ENCODE measurements around the gene MROH9. TPM values are rescaled to one million over a fixed set of nuclear protein-coding genes. Genes with fewer than 3 reads are reported as not detected.

The MROH9 gene
- total and polyA plus RNA-seq, 2 of the 13 experiments (the other 11 are each of a cell fraction or from before 2014, with no cell fraction given): not detected

DNA sequence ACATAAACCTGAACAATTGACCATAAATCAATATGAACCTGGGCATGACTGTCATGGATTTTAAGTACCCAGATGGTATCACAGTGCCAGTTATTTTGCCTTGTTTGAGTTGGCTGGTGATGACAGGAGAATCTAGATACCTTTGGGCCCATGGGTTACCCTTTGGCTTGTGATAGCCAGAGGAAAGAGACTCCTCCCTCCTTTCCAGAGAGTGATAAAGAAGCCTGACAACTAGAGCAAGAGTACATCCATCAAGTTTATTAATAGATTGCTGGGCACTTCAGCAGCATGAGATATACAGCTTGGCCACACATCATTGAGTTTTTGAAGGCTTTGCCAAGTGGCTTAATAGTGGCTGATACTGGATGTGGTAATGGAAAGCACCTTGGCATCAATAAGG is 148.8 kb downstream of the MROH9 start:
- FAIRE-seq (no peak), ATAC-seq (no peak), DNase-seq (ENCODE audit: low spot score) (no peak)
- Histone ChIP-seq H3K9ac (ENCODE audit: insufficient read depth, low read depth, low read length) (no peak overlapping the region), H3K4me3 (replicated peaks in 1 of 3; ENCODE audit: insufficient read depth in 1 of 3, low read depth in 2 of 3, low read length in 3 of 3) (no peak overlapping the region), H4K20me1 (ENCODE audit: insufficient read depth, low read length) (no peaks in the 10 kb centered on the region), H3K4me1 (ENCODE audit: insufficient read depth, low read length) (no peaks in the 10 kb centered on the region), H3K27me3 (ENCODE audit: control insufficient read depth in 1 of 2, insufficient read depth in 2 of 2, low read length in 2 of 2) (no peaks in the 10 kb centered on the region), H3K9me3 (ENCODE audit: low read length) (no peaks in the 10 kb centered on the region), H2AFZ (ENCODE audit: low read length) (no peak overlapping the region), H3K79me2 (ENCODE audit: insufficient read depth, low read length) (no peaks in the 10 kb centered on the region), H3K4me2 (ENCODE audit: low read depth, low read length) (no peak overlapping the region), H3K27ac (ENCODE audit: extremely low read length, insufficient read depth, low read length) (no peak overlapping the region), H3K36me3 (replicated peaks in 1 of 2; ENCODE audit: control insufficient read depth in 1 of 2, insufficient read depth in 2 of 2, low read length in 2 of 2) (no peaks in the 10 kb centered on the region)
- intact Hi-C loops (cut with micrococcal nuclease; ENCODE audit: unreplicated experiment): no loop called here
- ChIA-PET POLR2A (no interaction called here), CTCF (ENCODE audit: low intra/inter-chr PET ratio, low total read pairs) (no interaction called here)
- in situ Hi-C loops (cut with HindIII; ENCODE audit: extremely low pct_ligation_motif_present, low pct_unique_long_range_greater_than_20kb): no loop called here
- TF ChIP-seq ZNF746 (CRISPR knock-in tag; IDR thresholded peaks at IDR 0.05) (no peak), KLF11 (CRISPR knock-in tag; IDR thresholded peaks at IDR 0.05) (no peak), RFX3 (CRISPR knock-in tag; IDR thresholded peaks at IDR 0.05) (no peak), RXRA (CRISPR knock-in tag; IDR thresholded peaks at IDR 0.05) (no peak), ZNF841 (CRISPR knock-in tag; IDR thresholded peaks at IDR 0.05; ENCODE audit: borderline replicate concordance) (no peak), ZNF337 (CRISPR knock-in tag; IDR thresholded peaks at IDR 0.05; ENCODE audit: borderline replicate concordance, low read depth) (no peak), TARDBP (CRISPR knock-in tag; IDR thresholded peaks at IDR 0.05) (no peak), ZNF558 (CRISPR knock-in tag; IDR thresholded peaks at IDR 0.05; ENCODE audit: borderline replicate concordance) (no peak), SNAPC2 (CRISPR knock-in tag; IDR thresholded peaks at IDR 0.05) (no peak), ZBTB21 (CRISPR knock-in tag; IDR thresholded peaks at IDR 0.05) (no peak), HOXA9 (CRISPR knock-in tag; IDR thresholded peaks at IDR 0.05; ENCODE audit: borderline replicate concordance) (no peak), KLF16 (CRISPR knock-in tag; IDR thresholded peaks at IDR 0.05) (no peak), TBP (CRISPR knock-in tag; IDR thresholded peaks at IDR 0.05) (no peak)
- TF ChIP-seq, protein P1, sequence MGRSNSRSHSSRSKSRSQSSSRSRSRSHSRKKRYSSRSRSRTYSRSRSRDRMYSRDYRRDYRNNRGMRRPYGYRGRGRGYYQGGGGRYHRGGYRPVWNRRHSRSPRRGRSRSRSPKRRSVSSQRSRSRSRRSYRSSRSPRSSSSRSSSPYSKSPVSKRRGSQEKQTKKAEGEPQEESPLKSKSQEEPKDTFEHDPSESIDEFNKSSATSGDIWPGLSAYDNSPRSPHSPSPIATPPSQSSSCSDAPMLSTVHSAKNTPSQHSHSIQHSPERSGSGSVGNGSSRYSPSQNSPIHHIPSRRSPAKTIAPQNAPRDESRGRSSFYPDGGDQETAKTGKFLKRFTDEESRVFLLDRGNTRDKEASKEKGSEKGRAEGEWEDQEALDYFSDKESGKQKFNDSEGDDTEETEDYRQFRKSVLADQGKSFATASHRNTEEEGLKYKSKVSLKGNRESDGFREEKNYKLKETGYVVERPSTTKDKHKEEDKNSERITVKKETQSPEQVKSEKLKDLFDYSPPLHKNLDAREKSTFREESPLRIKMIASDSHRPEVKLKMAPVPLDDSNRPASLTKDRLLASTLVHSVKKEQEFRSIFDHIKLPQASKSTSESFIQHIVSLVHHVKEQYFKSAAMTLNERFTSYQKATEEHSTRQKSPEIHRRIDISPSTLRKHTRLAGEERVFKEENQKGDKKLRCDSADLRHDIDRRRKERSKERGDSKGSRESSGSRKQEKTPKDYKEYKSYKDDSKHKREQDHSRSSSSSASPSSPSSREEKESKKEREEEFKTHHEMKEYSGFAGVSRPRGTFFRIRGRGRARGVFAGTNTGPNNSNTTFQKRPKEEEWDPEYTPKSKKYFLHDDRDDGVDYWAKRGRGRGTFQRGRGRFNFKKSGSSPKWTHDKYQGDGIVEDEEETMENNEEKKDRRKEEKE (IDR thresholded peaks at IDR 0.05): no peak
- TF ChIP-seq, protein P2, sequence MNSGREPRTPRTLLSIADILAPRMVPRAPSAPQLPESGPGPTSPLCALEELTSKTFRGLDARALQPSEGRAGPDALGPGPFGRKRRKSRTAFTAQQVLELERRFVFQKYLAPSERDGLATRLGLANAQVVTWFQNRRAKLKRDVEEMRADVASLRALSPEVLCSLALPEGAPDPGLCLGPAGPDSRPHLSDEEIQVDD (CRISPR knock-in tag; IDR thresholded peaks at IDR 0.05; ENCODE audit: borderline replicate concordance): no peak
- TF ChIP-seq, protein P3, sequence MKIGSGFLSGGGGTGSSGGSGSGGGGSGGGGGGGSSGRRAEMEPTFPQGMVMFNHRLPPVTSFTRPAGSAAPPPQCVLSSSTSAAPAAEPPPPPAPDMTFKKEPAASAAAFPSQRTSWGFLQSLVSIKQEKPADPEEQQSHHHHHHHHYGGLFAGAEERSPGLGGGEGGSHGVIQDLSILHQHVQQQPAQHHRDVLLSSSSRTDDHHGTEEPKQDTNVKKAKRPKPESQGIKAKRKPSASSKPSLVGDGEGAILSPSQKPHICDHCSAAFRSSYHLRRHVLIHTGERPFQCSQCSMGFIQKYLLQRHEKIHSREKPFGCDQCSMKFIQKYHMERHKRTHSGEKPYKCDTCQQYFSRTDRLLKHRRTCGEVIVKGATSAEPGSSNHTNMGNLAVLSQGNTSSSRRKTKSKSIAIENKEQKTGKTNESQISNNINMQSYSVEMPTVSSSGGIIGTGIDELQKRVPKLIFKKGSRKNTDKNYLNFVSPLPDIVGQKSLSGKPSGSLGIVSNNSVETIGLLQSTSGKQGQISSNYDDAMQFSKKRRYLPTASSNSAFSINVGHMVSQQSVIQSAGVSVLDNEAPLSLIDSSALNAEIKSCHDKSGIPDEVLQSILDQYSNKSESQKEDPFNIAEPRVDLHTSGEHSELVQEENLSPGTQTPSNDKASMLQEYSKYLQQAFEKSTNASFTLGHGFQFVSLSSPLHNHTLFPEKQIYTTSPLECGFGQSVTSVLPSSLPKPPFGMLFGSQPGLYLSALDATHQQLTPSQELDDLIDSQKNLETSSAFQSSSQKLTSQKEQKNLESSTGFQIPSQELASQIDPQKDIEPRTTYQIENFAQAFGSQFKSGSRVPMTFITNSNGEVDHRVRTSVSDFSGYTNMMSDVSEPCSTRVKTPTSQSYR (CRISPR knock-in tag; IDR thresholded peaks at IDR 0.05; ENCODE audit: borderline replicate concordance): no peak
- TF ChIP-seq, protein P4, sequence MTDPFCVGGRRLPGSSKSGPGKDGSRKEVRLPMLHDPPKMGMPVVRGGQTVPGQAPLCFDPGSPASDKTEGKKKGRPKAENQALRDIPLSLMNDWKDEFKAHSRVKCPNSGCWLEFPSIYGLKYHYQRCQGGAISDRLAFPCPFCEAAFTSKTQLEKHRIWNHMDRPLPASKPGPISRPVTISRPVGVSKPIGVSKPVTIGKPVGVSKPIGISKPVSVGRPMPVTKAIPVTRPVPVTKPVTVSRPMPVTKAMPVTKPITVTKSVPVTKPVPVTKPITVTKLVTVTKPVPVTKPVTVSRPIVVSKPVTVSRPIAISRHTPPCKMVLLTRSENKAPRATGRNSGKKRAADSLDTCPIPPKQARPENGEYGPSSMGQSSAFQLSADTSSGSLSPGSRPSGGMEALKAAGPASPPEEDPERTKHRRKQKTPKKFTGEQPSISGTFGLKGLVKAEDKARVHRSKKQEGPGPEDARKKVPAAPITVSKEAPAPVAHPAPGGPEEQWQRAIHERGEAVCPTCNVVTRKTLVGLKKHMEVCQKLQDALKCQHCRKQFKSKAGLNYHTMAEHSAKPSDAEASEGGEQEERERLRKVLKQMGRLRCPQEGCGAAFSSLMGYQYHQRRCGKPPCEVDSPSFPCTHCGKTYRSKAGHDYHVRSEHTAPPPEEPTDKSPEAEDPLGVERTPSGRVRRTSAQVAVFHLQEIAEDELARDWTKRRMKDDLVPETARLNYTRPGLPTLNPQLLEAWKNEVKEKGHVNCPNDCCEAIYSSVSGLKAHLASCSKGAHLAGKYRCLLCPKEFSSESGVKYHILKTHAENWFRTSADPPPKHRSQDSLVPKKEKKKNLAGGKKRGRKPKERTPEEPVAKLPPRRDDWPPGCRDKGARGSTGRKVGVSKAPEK (CRISPR knock-in tag; IDR thresholded peaks at IDR 0.05; ENCODE audit: borderline replicate concordance): no peak
- BruUV-seq (replicated peaks): no TSS peak
